HG02763 (cell line): ENCODE measurements around the gene ETV6.

ENCODE experiments used
- ATAC-seq: cut with Tn5 transposase; IDR thresholded peaks from one replicate; pipeline ENCODE4 v1.9.1; 2021; ENCODE audit warnings: mild to moderate bottlenecking, moderate library complexity; ENCODE audit not compliant: unreplicated experiment

Gene ETV6

GRCh38 chr12:11797317-11797913 lies 147.9 kb downstream of the ETV6 start:
- ATAC-seq, result no peak

- no peak for ATAC-seq
Measured at GRCh38 chr12:11798006-11798708, 148.7 kb downstream of the ETV6 start.

GRCh38 chr12:11798856-11799501 lies 149.5 kb downstream of the ETV6 start:
- no peak for ATAC-seq

GRCh38 chr12:11799502-11799873 lies 150.0 kb downstream of the ETV6 start:
- no peak for ATAC-seq

GRCh38 chr12:11801643-11802042 lies 152.2 kb downstream of the ETV6 start:
- ATAC-seq, result no peak

- ATAC-seq, result no peak
Measured at GRCh38 chr12:11804130-11804529, 154.7 kb downstream of the ETV6 start.

- ATAC-seq, result no peak
Measured at GRCh38 chr12:11805043-11805442, 155.6 kb downstream of the ETV6 start.

- ATAC-seq, result no peak
Measured at GRCh38 chr12:11805680-11806079, 156.2 kb downstream of the ETV6 start.

GRCh38 chr12:11807458-11807857 lies 158.0 kb downstream of the ETV6 start:
- no peak for ATAC-seq

GRCh38 chr12:11808931-11809330 lies 159.5 kb downstream of the ETV6 start:
- ATAC-seq, result no peak

GRCh38 chr12:11810206-11810545 lies 160.7 kb downstream of the ETV6 start:
- no peak for ATAC-seq

- no peak for ATAC-seq
Measured at GRCh38 chr12:11811008-11811407, 161.5 kb downstream of the ETV6 start.

- no peak for ATAC-seq
Measured at GRCh38 chr12:11812241-11812585, 162.7 kb downstream of the ETV6 start.

GRCh38 chr12:11812586-11813437 lies 163.3 kb downstream of the ETV6 start:
- ATAC-seq, result peak; percentile 55

- no peak for ATAC-seq
Measured at GRCh38 chr12:11813438-11813813, 164.0 kb downstream of the ETV6 start.

GRCh38 chr12:11814374-11814773 lies 164.9 kb downstream of the ETV6 start:
- no peak for ATAC-seq

- ATAC-seq, result no peak
Measured at GRCh38 chr12:11815397-11815796, 165.9 kb downstream of the ETV6 start.

GRCh38 chr12:11819643-11820042 lies 170.2 kb downstream of the ETV6 start:
- ATAC-seq, result no peak

- ATAC-seq, result no peak
Measured at GRCh38 chr12:11820476-11820875, 171.0 kb downstream of the ETV6 start.

GRCh38 chr12:11821386-11822080 lies 172.1 kb downstream of the ETV6 start:
- no peak for ATAC-seq
